DND-41 (cell line): Measurements from ENCODE around the gene ANKMY1.

ENCODE experiments used
- ATAC-seq: fragments of 200-7000 bp; cut with Tn5 transposase; 3 replicates; pipeline ENCODE4 v1.9.1; 2021; ENCODE audit warnings: low read depth; ENCODE audit not compliant: insufficient read depth
- DNase-seq: peaks from one replicate; pipeline ENCODE4 v3.0.0-alpha.2; 2020
- H2AFZ ChIP-seq: 2 replicates; pipeline ENCODE4 v1.6.0; 2012; ENCODE audit warnings: low read depth, low read length
- H3K27ac ChIP-seq: 2 replicates; pipeline ENCODE4 v1.5.1; 2012; ENCODE audit warnings: low read length, inconsistent platforms
- H3K27me3 ChIP-seq: fragments of 200-600 bp; sonication (generic); 2 replicates; pipeline ENCODE4 v1.6.0; 2012; ENCODE audit warnings: low read length, mild to moderate bottlenecking, inconsistent platforms; ENCODE audit not compliant: insufficient read depth, poor library complexity
- H3K36me3 ChIP-seq: 2 replicates; pipeline ENCODE4 v1.5.1; 2012; ENCODE audit warnings: low read length, inconsistent platforms; ENCODE audit not compliant: insufficient read depth
- H3K4me1 ChIP-seq: 2 replicates; pipeline ENCODE4 v1.5.1; 2012; ENCODE audit warnings: mild to moderate bottlenecking, low read length; ENCODE audit not compliant: insufficient read depth
- H3K4me2 ChIP-seq: 2 replicates; pipeline ENCODE4 v1.6.0; 2012; ENCODE audit warnings: mild to moderate bottlenecking, moderate library complexity, low read length, inconsistent platforms; ENCODE audit not compliant: insufficient read depth
- H3K4me3 ChIP-seq, 2 experiments: fragments of 200-600 bp in 1 of 2; shearing (Covaris generic) in 1 of 2; 2 replicates each; pipeline ENCODE4 v1.5.1; 2012 to 2016; ENCODE audit warnings: inconsistent platforms in 2 of 2, low read length in 2 of 2, mild to moderate bottlenecking in 2 of 2, low read depth in 1 of 2, moderate library complexity in 1 of 2
- H3K79me2 ChIP-seq: 2 replicates; pipeline ENCODE4 v1.6.0; 2012; ENCODE audit warnings: low read length, inconsistent platforms; ENCODE audit not compliant: insufficient read depth
- H3K9ac ChIP-seq: 2 replicates; pipeline ENCODE4 v1.6.0; 2012; ENCODE audit warnings: low read depth, mild to moderate bottlenecking, inconsistent platforms, low read length, moderate library complexity
- H3K9me3 ChIP-seq: 2 replicates; pipeline ENCODE4 v1.5.1; 2012; ENCODE audit warnings: low read length, moderate library complexity, mild to moderate bottlenecking, inconsistent platforms; ENCODE audit not compliant: insufficient read depth, severe bottlenecking
- H4K20me1 ChIP-seq: 2 replicates; pipeline ENCODE4 v1.6.0; 2012; ENCODE audit warnings: low read length; ENCODE audit not compliant: insufficient read depth
- CTCF ChIP-seq: IDR thresholded peaks from 2 replicates; pipeline ENCODE4 v1.5.1; 2012; ENCODE audit warnings: borderline replicate concordance, low read length, moderate library complexity, mild to moderate bottlenecking; ENCODE audit not compliant: poor library complexity, severe bottlenecking; ENCODE audit errors: extremely low read depth
- EZH2 ChIP-seq: IDR thresholded peaks from 3 replicates; pipeline ENCODE4 v1.6.1; 2012; ENCODE audit warnings: borderline replicate concordance, low read depth, mild to moderate bottlenecking, moderate library complexity, low read length, inconsistent platforms; ENCODE audit not compliant: severe bottlenecking

The ANKMY1 gene

GRCh38 chr2:240479111-240479501 lies 78.7 kb downstream of the ANKMY1 start:
- Histone ChIP-seq H3K27ac (no peak overlapping the region), H3K79me2 (no peaks in the 10 kb centered on the region), H3K9ac (no peak overlapping the region), H3K4me3 (no peak overlapping the region), H3K36me3 (peaks cover 11% of the 10 kb centered on the region), H3K9me3 (peaks cover 5% of the 10 kb centered on the region), H3K4me2 (no peak overlapping the region), H3K27me3 (no peaks in the 10 kb centered on the region), H4K20me1 (no peaks in the 10 kb centered on the region), H2AFZ (no peak overlapping the region), H3K4me1 (no peaks in the 10 kb centered on the region)
- TF ChIP-seq EZH2 (no peak), CTCF (no peak)
- no peak for ATAC-seq
- DNase-seq: no peak

GRCh38 chr2:240478346-240479110 lies 79.3 kb downstream of the ANKMY1 start:
- Histone ChIP-seq H2AFZ (no peak overlapping the region), H3K9me3 (peaks cover 7% of the 10 kb centered on the region), H4K20me1 (no peaks in the 10 kb centered on the region), H3K27ac (no peak overlapping the region), H3K4me1 (no peaks in the 10 kb centered on the region), H3K4me2 (no peak overlapping the region), H3K27me3 (no peaks in the 10 kb centered on the region), H3K79me2 (no peaks in the 10 kb centered on the region), H3K36me3 (peaks cover 11% of the 10 kb centered on the region), H3K9ac (no peak overlapping the region), H3K4me3 (no peak overlapping the region)
- ATAC-seq (no peak), DNase-seq (peak; percentile 1)
- TF ChIP-seq CTCF: no peak
- no peak for TF ChIP-seq EZH2

DNA sequence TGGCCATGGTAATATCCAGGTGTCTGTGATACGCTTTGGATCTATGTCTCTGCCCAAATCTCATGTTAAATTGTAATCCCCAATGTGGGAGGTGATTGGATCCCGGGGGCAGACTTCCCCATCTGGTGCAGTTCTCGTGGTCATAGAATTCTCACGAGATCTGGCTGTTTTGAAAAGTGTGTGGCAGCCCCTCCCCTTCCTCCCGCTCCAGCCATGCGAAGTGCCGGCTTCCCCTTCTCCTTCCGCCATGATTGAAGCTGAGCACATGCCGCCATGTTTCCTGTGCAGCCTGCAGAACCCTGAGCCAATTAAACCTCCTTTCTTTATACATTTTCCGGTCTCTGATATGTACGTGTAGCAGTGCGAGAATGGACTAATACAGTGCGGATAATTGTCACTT lies 79.9 kb downstream of the ANKMY1 start:
- ATAC-seq: no peak
- no peak overlapping the region for H2AFZ ChIP-seq
- no peak overlapping the region for H3K4me3 ChIP-seq
- H4K20me1 ChIP-seq: no peaks in the 10 kb centered on the region
- peaks cover 7% of the 10 kb centered on the region for H3K9me3 ChIP-seq
- H3K27me3 ChIP-seq: no peaks in the 10 kb centered on the region
- H3K27ac ChIP-seq: no peak overlapping the region
- no peaks in the 10 kb centered on the region for H3K79me2 ChIP-seq
- H3K36me3 ChIP-seq: peaks cover 11% of the 10 kb centered on the region
- DNase-seq: peak; percentile 1
- H3K4me1 ChIP-seq: no peaks in the 10 kb centered on the region
- H3K4me2 ChIP-seq: no peak overlapping the region
- H3K9ac ChIP-seq: no peak overlapping the region
- no peak for TF ChIP-seq EZH2
- TF ChIP-seq CTCF: no peak
